GM18505 (cell line): ENCODE data around the gene SHISA4.
"Not testable (repeated sequence)": the region's sequence is repeated elsewhere in the genome, so short reads cannot be mapped to it uniquely, and the experiment has no call there.

Source experiments
- ATAC-seq: cut with Tn5 transposase; IDR thresholded peaks from one replicate; pipeline ENCODE4 v1.9.1; 2021; ENCODE audit not compliant: unreplicated experiment
- POLR2A ChIP-seq: IDR thresholded peaks from 4 replicates; pipeline ENCODE4 v1.6.1; 2011; ENCODE audit warnings: borderline replicate concordance; ENCODE audit not compliant: insufficient read depth, insufficient read length; ENCODE audit errors: extremely low read depth

SHISA4 gene

GRCh38 chr1:201938440-201939035, 49.8 kb downstream of the SHISA4 start:
- ATAC-seq = no peak
- TF ChIP-seq POLR2A = no peak

GRCh38 chr1:201939148-201939547, 50.5 kb downstream of the SHISA4 start:
- TF ChIP-seq POLR2A = no peak
- ATAC-seq = no peak

- no peak for ATAC-seq
- TF ChIP-seq POLR2A = no peak
Observed at GRCh38 chr1:201939574-201939973, 50.9 kb downstream of the SHISA4 start.

GRCh38 chr1:201940316-201940715, 51.6 kb downstream of the SHISA4 start:
- not testable (repeated sequence) for ATAC-seq

- no peak for ATAC-seq
- no peak for TF ChIP-seq POLR2A
Observed at GRCh38 chr1:201941420-201942128, 52.9 kb downstream of the SHISA4 start.

- ATAC-seq = no peak
- no peak for TF ChIP-seq POLR2A
Observed at GRCh38 chr1:201942129-201942495, 53.4 kb downstream of the SHISA4 start.
